Mesothelial cell of epicardium (in vitro differentiated cells): ENCODE data around the gene DRGX. TPM values are rescaled to one million over a fixed set of nuclear protein-coding genes. Genes with fewer than 3 reads are reported as not detected.
A peak's percentile ranks its signal among the peaks of the same experiment; 100 is the strongest.

Experiments used
- DNase-seq, 2 experiments: peaks; one replicate each; pipeline ENCODE4 v3.0.0; 2021; ENCODE audit warnings: low spot score in 2 of 2; ENCODE audit not compliant: unreplicated experiment in 2 of 2
- H3K27ac Mint-ChIP-seq: 2 replicates; pipeline ENCODE4 v1.8.0; 2021; ENCODE audit warnings: mixed read lengths
- H3K27me3 Mint-ChIP-seq: 2 replicates; pipeline ENCODE4 v1.8.0; 2021; ENCODE audit warnings: low read depth, mixed read lengths
- H3K36me3 Mint-ChIP-seq: 2 replicates; pipeline ENCODE4 v1.8.0; 2021; ENCODE audit warnings: mixed read lengths
- H3K4me1 Mint-ChIP-seq: 2 replicates; pipeline ENCODE4 v1.8.0; 2021; ENCODE audit warnings: mixed read lengths
- H3K4me3 Mint-ChIP-seq: 2 replicates; pipeline ENCODE4 v1.8.0; 2021; ENCODE audit warnings: mild to moderate bottlenecking, moderate library complexity, mixed read lengths
- H3K9me3 Mint-ChIP-seq: 2 replicates; pipeline ENCODE4 v1.8.0; 2021; ENCODE audit warnings: mixed read lengths
- CTCF ChIP-seq: fragments of 200-600 bp; sonication (generic); IDR thresholded peaks from one replicate; pipeline ENCODE4 v1.5.0; 2021; ENCODE audit warnings: antibody characterized with exemption; ENCODE audit not compliant: unreplicated experiment
- total RNA-seq: library from RNA; stranded (reverse); gene quantifications from 3 replicates; pipeline ENCODE4 v1.2.1, GENCODE V29; 2021

Gene DRGX
- total RNA-seq, 1 donor from 2014 or later, result not detected

DNA sequence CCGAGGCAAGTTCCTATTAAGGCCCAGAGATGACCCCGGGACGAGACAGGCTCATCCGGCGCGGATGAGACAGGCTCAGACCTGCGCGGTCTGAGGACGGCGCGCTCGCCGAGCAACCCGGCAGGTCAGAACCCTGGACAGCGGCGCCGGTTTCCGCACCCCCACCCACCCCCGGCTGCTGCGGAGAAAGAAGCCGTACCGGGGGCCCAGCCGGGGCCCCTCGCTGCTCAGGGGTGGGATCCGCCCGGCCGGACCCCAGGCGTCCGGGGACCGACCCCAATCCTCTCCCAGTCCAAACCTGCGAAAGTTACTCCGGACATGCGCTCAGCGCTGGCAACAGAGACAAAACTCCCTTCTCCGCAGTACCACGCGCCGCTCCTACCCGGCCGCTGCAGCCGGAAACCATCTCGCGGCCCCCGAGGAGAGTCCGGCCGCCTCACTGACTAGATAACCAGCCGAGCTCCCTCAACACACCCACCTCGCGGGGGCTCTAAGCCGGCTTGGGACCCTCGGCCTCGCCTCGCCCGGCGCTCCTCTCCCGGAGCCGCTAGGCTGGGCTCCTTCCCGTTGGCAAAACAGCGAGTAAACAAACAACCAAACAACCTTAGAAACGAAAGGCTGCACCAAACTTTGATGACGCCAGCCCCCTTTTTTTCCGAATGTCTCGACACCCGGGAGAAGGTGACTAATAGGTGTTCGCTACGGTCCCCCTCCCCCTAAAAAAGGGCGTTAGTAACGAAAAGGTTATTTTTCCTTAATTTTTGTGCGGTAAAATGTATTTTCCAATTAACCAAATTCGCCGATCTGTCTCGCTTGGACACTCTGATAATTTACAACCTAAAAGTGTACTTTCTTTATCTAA lies 2.3 kb upstream of the DRGX start:
- no peaks in the 10 kb centered on the region for H3K36me3 Mint-ChIP-seq
- H3K27me3 Mint-ChIP-seq, result peaks cover 97% of the 10 kb centered on the region
- DNase-seq, result peak; percentile 62 to 83
- H3K27ac Mint-ChIP-seq, result no peak overlapping the region
- TF ChIP-seq CTCF, result no peak
- no peaks in the 10 kb centered on the region for H3K9me3 Mint-ChIP-seq
- peaks cover 5% of the 10 kb centered on the region for H3K4me1 Mint-ChIP-seq
- peak overlapping the region; percentile 49 for H3K4me3 Mint-ChIP-seq

- Mint-ChIP-seq H3K9me3 (no peaks in the 10 kb centered on the region), H3K4me1 (peaks cover 5% of the 10 kb centered on the region), H3K27ac (no peak overlapping the region), H3K27me3 (peaks cover 97% of the 10 kb centered on the region), H3K36me3 (no peaks in the 10 kb centered on the region), H3K4me3 (peak overlapping the region; percentile 6)
- DNase-seq, result no peak
- TF ChIP-seq CTCF, result no peak
Observed at GRCh38 chr10:49397036-49397999, 1.4 kb upstream of the DRGX start.

- Mint-ChIP-seq H3K4me1 (peaks cover 5% of the 10 kb centered on the region), H3K4me3 (no peak overlapping the region), H3K27me3 (peaks cover 97% of the 10 kb centered on the region), H3K9me3 (no peaks in the 10 kb centered on the region), H3K27ac (no peak overlapping the region), H3K36me3 (no peaks in the 10 kb centered on the region)
- no peak for TF ChIP-seq CTCF
- DNase-seq, result no peak
Observed at GRCh38 chr10:49396666-49396999, 744 bp upstream of the DRGX start.

DNA sequence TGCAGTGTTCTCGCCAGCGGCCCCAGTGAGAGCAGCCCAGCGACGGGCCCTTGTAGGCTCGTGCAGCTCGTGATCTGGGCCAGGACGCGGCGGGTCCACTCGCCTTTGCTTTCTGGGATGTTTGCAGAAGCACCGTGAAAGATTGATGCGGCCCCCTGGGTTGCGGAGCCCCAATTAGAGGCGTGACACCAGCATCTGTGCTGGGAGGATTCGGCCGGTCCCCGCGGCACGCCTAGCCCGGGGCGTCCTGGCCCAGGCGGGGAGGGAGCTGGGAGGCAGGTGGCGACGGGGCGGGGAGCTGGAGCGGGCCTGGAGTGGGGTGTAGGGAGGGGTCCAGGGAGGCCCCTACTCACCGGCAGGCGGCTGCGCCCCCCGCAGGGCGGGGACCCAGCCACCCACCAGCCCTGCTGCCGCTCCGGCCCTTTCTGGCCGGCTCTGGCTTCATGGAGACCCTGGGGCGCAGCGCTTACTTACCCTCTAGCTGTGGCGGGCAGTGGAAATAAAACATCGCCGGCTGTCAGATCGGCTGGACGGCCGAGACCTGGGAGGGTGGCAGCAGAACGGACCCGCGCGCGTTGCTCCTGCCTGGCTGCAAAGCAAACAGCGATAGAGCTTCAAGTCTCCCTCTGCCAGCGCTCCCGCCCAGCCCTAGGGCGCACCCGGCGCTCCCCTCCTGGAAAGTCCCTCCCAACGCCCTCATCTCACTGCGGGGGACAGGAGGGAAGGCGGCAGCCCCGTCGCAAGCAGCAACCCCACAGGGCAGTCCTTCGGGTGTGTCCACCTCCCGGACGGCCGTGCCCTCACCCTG lies 752 bp downstream of the DRGX start:
- no peaks in the 10 kb centered on the region for H3K9me3 Mint-ChIP-seq
- H3K27ac Mint-ChIP-seq, result no peak overlapping the region
- DNase-seq, result no peak
- H3K4me3 Mint-ChIP-seq, result no peak overlapping the region
- H3K4me1 Mint-ChIP-seq, result peaks cover 5% of the 10 kb centered on the region
- peaks cover 97% of the 10 kb centered on the region for H3K27me3 Mint-ChIP-seq
- no peaks in the 10 kb centered on the region for H3K36me3 Mint-ChIP-seq
- TF ChIP-seq CTCF, result no peak

DNA sequence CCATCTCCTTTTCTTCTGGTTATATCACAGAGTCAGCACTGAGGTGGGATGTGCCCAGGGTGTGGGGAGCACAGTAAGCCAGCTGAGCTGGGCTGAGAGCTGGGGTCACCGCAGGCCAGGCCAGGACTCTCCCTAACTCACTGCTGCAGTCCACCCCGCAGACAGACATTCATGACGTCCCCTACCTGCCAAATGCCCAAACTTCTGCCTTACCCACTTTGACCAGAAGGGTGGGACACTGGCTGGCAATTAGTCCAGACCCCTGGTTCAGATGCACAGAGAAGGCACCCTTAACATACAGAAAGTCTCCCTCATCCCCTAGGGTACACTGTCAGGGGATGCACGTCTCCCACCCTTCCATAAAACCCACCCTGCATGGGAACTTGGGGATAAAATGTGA lies 2.1 kb downstream of the DRGX start:
- DNase-seq, result no peak
- peak; percentile 47 for TF ChIP-seq CTCF
- H3K4me3 Mint-ChIP-seq, result no peak overlapping the region
- no peak overlapping the region for H3K27ac Mint-ChIP-seq
- no peaks in the 10 kb centered on the region for H3K36me3 Mint-ChIP-seq
- H3K27me3 Mint-ChIP-seq, result peaks cover 97% of the 10 kb centered on the region
- H3K4me1 Mint-ChIP-seq, result peaks cover 4% of the 10 kb centered on the region
- no peaks in the 10 kb centered on the region for H3K9me3 Mint-ChIP-seq
